CD4-positive, alpha-beta T cell treated with Interleukin-15 for 4 hours (primary cell): ENCODE results near the gene NCAPD2.
"Not testable (repeated sequence)": the region's sequence is repeated elsewhere in the genome, so short reads cannot be mapped to it uniquely, and the experiment has no call there.

ENCODE experiments used
- DNase-seq: peaks from one replicate; pipeline ENCODE4 v3.0.0-alpha.2; 2020; ENCODE audit warnings: low spot score

Gene NCAPD2

DNA sequence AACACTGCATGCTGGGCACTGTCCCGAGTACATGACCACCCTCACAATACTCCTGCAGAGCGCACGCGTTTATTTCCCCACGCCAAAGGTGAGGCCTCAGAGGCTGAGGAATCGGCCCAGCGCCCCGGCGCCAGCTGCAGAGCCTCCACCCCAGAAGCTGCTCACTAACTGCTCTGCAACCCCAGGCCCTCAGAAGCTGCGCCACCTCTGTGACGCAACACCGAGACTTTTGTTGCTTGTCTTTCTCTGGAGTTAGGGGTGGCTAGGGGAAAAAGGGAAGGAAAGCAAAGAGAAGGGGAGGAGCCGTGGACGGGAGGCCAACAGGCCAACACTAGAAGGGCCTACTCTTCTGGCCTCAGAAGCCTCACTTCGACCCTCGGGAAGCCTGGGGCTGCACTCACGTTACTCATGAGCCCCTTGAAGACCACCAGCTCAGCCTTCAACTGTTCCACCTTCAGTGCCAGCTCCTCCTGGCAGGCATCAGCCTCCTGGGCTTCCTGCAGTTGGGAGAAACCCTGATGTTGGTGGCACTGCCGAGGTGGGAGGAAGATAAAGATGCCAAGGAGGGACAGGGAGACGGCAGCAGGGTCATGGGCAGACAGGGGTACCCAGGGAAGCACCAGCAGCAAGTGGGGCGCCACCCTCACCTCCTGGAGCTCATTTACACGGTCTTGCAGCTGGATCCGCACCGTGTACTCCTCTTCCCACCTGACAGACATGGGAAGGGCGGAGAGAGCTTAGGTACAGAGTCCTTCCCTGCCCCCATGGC is 56.6 kb downstream of the NCAPD2 start:
- DNase-seq, result no peak

DNA sequence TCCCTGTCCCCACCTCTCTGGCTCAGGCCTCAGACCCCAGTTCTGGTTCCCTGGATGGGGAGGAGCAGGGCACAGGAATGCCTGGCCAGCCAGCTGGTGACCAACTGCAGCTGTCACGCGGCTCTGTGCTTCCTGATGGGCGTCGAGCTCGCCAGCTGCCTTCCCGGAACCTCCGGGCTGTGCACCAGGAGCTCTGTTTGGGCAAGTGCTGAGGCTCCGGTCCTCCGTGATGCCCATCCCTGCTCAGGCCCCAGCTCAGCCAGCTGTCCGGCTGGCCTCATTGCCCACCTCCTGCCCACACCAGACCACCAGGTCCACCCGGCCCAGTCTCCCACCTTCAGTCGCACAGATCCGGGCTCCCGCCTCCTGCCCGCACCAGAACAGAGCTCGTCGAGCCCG is 57.2 kb downstream of the NCAPD2 start:
- DNase-seq, result no peak

DNA sequence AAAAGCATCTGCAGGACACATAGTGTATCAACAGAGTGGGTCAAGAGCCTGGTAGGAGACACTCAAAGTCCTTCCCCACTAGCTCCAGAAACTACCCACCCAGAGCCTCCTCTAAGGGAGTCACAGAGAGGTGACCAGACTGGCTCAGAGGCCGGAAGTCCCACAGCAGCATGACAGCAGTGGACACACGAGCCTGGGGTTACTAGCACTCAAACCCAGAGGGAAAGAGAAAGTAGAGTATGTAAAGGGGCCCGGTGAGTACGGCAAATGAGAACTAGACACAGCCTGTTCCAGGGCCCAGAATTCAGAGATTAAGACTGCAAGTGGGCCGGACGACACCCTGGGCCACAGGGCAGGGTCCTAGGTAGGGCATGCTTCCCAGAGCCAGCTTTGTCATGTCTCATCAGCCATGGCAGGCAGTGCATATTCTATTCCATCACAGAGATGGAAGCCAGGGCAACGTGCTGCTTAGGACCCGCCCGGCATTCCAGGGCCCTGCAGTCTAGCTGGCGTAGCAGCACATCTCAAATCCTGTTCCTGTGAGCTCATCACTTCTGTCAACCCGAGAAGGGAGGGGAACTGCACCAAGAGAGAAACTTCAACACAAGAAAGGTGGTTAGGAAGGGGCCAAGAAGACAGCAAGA is 57.7 kb downstream of the NCAPD2 start:
- no peak for DNase-seq

DNA sequence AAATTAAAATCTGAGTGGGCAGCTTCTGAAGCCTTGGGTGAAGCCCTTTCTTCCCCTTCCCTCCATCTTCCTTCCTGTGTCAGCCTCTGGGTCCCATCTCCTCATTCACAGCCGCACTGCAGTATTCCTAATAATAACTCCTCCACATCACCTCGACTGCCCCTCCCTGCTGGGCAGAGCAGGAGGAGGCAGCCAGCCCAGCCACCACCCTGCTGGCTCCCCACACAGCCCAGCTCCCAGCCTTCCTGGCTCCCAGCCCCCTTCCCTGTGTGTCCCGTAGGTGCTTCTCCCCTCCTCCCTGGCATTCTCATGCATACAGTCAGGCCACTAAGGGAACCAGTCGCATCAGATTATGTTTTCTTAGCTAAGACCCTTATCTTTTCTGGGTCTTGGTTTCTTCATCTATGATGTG is 58.2 kb downstream of the NCAPD2 start:
- no peak for DNase-seq

DNA sequence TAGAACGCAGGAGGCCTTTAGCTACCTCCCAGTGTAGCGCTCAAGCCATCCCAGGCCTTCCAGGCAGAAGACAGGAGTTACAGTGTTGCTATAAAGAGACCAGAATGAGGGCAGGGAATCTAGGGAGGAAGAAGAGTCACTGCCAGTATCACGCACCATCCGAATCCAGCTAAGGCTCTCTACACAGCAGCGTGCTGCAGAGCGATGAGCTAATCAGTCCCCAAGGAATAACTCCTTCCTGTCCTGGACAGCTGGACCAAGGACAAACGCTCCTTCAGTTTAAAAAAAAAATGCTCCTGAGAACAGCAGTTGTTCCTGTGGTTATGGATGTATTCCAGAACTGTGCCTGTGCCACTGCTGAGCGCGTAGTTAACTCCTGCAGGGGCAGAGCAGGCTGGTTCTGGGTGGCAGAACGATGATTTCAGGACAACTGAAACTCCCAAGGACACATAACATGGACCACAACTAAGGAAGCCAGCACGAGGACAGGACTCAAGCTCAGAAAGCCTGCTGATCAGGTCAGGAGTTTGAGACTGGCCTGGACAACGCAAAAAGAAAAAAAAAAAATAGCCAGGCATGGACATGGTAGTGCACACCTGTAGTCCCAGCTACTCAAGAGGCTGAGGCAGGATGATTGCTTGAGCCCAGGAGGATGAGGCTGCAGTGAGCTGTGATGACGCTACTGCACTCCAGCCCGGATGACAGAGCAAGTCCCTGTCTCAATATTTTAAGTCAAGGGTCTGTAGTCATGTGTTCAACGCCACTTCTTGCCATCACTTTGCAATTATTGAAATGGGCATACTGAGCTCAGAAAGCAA is 59.4 kb downstream of the NCAPD2 start:
- no peak for DNase-seq

DNA sequence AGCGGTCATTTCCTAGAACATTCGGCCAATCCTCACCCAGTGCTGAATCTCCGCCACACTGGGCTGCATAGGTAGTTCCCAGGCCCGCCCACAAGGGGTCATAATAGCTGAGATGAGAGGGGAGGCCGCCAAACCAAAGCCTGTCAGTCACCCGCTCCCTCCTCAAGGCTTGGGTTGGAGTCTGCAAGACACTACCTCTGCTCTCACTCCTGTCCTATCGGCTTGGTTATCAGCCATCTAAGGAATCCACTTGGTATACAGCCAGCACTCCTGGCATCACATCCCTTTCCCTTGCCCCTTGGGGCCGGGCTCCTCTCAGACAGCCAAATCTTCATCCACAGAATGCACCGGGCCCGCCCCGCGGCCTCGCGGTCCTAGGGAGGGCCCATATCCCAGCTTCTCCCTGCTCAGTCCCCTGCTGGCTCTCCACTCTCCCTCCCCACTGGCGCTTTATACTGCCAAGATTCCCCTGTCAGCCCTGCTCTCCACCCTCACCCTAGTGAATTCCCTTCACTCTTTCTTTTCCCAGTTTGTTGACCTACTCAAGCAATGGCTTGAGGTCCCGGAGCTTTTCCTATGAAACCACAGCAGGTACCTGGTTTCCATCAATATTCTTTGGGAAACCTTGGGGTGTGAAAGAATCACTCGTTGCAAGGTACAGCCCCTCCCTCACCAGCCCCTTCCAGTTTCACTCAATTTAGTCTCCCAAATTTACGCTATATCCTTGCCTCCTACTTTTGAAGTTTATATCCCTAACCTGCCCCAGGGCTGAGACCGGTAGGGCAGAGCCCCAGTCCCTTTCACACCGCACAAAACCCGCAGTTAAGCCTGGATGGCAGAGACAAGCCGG is 60.5 kb downstream of the NCAPD2 start:
- DNase-seq, result peak; percentile 79

DNA sequence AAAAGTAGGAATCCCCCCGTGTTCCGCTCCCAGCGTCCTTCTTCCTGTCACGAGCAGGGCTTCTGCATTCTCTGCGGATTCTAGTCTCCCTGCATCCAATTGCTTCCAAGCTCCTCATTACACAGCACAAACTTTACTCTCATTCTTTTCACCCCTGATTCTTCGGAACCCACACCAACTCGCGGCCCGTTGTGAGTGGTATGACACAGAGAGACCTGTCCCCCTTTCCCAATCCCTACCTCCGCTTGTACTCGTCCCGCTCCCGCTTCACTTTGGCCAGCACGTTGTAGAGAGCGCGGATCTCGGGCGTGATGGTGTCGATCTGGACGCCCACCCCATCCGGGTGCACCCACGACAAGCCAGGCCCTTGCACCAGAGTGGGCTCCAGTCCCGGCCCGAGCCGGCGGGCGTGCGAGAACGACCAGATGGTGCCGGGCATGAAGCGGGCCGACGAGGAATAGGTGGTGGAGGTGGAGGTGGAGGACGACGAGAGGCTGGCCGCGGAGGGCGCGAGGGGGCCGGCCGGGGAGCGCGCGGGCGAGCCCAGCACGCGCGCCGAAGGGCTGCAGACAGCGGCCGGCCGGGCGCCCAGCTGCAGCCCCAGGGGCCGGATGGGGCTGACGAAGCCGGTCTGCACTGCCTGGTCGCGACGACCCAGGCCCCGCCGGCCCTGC is 61.3 kb downstream of the NCAPD2 start:
- no peak for DNase-seq

DNA sequence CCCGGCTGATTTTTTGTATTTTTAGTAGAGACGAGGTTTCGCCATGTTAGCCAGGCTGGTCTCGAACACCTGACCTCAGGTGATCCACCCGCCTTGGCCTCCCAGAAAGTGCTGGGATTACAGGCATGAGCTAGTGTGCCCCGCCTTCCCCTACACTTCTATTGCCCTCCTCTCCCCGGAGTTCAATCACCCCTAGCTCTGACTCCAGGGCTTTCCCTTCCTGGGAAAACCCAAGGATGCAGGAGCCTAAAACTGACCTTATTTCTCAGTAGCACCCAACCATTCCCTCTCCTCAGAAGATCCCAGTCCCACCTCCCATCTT is 62.6 kb downstream of the NCAPD2 start:
- not testable (repeated sequence) for DNase-seq

DNA sequence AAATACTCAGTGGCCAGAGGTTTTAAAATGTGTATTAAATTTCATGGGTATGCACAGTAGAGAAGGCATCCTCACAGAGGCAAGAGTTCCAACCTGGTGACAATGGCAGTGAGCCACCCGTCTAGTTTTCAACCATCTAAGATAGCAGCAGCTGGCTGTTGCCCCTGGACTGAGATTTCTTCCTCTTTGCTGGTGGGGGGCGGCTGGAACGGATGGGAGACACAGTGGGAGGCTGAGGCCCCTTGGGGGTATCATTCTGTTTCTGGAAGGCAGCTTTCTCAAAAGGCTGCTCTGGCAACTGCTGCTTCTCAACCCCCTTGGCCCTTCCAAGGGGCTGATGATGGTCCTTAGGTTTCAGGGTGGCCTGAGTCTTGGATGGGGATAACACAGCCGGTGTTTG is 63.0 kb downstream of the NCAPD2 start:
- no peak for DNase-seq

DNA sequence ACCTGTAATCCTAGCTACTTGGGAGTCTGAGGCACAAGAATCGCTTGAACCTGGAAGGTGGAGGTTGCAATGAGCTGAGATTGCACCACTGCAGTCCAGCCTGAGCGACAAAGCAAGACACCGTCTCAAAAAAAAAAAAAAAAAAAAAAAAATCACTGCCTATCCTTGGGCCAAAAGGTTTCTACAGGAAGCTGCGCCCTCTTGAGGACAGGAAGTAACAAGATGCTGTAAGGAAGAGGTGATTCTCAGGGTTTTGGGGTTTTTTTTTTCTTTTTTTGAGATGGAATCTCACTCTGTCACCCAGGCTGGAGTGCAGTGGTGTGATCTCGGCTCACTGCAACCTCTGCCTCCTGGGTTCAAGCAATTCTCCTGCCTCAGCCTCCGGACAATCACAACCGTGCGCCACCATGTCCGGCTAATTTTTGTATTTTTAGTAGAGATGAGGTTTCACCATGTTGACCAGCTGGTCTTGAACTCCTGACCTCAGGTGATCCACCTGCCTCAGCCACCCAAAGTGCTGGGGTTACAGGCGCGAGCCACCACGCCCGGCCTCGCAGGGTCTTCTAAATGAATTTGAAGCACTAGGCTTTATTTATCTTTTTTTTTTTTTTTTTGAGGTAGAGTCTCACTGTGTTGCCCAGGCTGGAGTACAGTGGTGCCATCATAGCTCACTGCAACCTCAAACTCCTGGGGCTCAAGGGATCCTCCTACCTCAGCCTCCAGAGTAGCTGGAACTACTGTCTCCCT is 64.3 kb downstream of the NCAPD2 start:
- peak; percentile 69 for DNase-seq

DNA sequence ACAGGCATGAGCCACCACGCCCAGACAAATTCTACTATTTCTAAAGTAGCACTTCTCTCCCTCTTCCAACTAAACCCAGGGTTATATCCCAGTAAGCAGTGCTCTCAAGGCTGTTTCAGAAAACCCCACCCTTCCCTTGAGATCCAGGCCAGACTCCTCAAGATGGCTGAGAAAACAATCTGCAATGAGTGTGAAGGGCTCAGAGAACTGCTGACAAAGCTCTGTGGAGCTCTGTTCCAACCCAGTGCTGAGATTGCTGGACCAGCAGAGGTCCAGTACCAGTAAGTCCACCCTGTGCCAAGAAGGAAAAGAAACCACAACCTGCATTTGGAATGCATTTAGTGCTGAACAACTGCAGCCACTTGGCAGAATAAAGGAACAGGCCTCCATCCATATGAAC is 65.6 kb downstream of the NCAPD2 start:
- no peak for DNase-seq

DNA sequence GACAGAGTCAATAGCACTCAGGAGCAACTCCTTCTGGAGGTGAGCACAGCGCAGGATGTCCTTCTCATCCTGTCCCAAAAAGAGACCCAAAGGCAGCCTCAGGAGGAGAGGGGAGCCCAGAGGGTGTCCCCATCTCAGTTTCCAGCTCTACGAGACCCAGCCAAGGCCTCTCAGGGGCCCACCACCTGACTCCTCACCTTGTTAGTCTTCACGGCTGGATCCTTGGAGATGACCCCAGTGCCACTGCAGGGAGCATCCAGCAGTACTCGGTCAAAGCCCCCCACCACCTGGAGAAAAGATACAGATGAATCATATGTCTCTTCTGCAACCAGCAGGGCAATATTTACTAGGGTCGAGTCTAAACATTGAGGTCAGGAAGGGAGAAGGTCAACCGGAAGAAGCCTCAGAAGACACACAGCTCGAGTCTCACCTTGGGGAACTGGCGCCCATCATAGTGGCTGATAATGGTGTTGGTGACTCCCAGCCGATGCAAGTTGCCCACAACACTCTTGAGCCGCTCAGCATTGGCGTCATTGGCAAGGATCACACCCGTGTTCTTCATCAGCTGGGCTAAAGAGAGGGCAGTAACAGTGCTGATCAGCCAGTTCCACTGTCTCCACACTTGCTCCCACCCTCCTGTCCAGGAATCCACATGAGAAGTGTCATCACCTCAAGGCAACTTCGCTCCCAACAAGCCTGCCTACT is 66.8 kb downstream of the NCAPD2 start:
- DNase-seq, result no peak

DNA sequence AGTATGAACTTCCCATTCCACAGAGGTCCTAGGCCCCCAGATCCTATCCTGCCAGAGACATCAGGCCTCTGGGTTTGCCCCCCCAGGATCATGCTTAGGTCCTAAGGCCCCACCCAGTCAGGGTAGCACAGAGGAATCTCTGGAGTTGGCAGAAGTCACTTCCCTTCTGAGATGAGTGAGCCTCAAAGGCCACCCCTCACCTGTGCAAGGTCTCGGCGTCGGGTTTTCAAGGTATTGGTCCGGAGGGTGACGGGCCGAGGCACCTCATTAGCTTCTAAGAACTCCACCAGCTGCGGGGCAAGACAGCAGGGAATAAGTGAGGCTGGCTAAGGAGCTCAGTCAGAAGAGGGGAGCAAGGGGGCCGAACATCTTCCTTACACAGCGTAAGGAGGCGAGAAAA is 69.0 kb downstream of the NCAPD2 start:
- no peak for DNase-seq

DNA sequence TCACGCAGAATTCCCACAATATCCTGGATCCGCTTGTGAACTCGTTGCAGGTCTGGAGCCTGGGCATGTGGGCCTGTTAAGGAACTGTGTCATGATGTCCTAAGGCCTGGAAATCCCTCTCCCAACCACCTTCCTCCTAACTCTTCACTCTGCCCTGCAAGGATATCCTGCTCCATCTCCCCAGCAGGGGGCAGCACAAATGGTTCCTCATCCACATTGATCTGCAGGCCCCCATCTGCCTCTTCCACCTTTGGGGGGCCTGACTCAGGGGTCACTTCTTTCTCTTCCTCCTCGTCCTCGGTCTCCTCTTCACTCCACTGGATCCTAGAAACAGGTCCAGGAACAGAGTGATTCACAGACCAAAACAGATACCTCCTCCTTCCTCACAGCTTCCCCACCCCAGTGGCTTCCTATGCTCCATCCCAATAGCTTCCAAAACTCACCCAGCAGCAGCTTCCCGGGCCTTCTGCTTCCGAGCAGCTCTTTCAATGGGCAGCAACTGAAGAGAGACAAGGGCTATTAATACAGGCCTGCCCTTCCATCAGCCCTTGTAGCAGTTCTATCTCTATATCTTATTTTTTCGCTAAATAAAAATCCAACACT is 69.6 kb downstream of the NCAPD2 start:
- peak; percentile 62 for DNase-seq

DNA sequence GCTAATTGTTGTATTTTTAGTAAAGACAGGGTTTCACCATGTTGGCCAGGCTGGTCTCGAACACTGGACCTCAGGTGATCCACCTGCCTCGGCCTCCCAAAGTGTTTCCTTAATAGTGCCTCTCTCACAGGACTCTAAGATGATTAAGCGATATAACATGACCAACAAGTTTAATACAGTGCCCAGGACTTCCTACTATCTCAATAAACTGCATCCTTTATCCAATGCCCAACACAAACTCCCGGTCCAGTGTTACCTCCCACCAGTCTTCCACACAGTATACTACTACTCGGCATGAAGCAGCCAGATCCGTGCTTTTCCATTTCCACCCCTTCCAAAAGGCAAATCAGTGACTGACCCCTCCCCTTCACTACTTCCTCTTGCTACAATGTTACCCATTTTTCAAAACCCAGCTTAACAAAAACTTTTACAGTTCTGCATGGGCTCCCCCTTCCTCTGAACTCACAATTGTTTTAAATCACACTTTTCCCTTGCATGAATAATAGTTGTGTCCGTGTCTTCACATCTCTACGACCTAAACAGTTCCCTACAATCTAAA is 73.3 kb downstream of the NCAPD2 start:
- no peak for DNase-seq

DNA sequence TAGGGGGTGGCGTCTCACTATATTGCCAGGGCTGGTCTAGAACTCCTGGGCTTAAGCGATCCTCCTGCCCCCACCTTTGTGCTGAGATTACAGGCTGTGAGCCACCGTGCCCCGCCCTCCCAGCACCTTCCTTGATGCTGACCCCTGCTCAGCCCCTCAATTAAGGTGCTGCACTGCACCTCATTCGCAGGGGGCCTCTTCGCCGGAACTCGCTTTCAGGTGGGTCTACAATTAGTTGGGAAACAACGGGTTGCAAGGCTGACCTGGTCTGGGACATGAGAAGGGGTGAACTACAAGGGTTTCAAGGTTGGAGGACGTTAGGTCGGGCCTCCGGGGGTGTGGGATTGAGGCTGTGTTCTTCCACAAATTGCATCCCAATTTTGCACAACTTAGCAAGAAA is 75.4 kb downstream of the NCAPD2 start:
- no peak for DNase-seq

DNA sequence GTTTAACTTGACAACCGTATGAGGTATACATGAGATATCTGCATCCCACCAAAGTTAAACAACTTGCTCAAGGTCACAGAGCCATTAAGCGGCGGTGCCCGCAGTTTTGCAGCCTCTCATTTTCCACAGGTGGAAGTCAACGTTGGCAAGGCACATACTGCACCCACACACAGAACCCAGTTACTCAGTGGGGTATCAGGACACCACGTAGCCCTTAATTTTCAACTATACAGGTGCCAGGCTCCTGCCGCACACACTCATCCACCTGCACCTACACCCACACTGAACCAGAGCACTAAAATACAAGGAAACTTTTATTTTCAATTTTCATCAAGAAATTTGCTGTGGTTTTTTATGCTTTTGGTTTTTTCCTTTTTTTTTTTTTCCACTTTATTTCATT is 75.9 kb downstream of the NCAPD2 start:
- no peak for DNase-seq

DNA sequence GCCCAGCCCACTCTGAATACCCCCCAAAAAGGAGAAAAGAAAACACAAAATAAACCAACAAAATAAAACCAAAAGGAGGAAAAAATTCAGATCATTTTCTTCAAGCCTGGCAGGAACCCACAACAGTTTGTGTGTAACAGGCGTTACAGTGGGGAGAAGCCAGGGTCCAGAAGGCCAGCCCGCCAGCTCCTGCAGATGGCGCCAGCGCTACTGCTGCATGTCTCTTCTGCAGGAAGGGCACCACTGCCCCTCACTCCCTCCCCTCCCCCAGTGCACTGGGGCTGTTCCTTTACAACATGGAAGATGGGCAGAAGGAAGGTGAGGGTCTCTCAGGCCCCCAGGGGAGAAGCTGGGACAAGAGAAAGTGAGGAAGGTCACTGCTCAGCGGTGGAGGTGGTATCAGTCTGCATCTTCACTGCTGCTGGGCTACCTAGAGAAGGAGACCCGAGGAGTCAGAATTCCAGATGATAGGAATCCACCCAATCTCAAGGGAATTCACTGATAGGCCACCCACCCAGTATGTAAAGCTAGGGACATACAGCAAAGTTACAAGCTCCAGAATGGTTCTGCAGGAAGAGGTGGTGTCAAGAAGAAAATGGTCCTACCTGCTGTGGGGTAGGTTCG is 76.5 kb downstream of the NCAPD2 start:
- DNase-seq, result peak; percentile 32

DNA sequence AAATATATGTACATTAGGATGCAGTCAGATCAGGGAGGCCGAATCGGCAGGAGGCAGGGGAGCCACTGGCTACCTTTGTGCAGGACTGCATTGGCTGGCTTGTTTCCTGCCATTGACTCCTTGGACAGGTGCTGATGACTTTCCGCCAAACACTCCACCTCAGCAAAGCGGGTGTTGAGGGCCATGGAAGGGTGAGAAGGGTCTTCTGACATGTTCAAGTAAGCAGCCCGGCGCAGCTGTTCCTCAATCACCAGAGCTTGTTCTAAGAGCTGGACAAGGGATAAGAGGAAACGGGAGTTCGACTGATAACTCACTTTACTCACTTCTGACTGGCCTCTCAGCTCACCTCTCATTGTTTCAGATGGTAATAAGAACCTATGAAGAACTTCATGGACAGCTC is 79.1 kb downstream of the NCAPD2 start:
- DNase-seq, result no peak
